ENCODE results near the gene OPCML. TPM values are rescaled to one million over a fixed set of nuclear protein-coding genes. Genes with fewer than 3 reads are reported as not detected.

OPCML gene
- total and polyA plus RNA-seq, 2 donors (not counting 1 experiment from before 2014, with no cell fraction given): not detected

GRCh38 chr11:132669949-132670348 lies 862.4 kb downstream of the OPCML start:
- Histone ChIP-seq H3K4me3 (ENCODE audit: control extremely low read depth in 1 of 5, extremely low read depth in 1 of 5, insufficient read depth in 1 of 5, low read depth in 2 of 5, low read length in 4 of 5) (no peak overlapping the region), H3K4me1 (ENCODE audit: control insufficient read depth in 2 of 2, insufficient read depth in 2 of 2, low read length in 2 of 2) (no peaks in the 10 kb centered on the region), H2AFZ (ENCODE audit: insufficient read depth, low read depth, low read length, poor library complexity, severe bottlenecking) (no peak overlapping the region), H3K9me3 (ENCODE audit: control extremely low read depth in 1 of 3, control insufficient read depth in 2 of 3, insufficient read depth in 1 of 3, low read length in 2 of 3) (no peaks in the 10 kb centered on the region), H3K9ac (ENCODE audit: low read length) (no peak overlapping the region), H3K4me2 (replicated peaks; ENCODE audit: low read depth, low read length, poor library complexity, severe bottlenecking) (no peak overlapping the region), H3K79me2 (ENCODE audit: control insufficient read depth, insufficient read depth, low read length) (no peaks in the 10 kb centered on the region), H4K20me1 (ENCODE audit: control insufficient read depth, insufficient read depth, low read length, poor library complexity, severe bottlenecking) (no peaks in the 10 kb centered on the region), H3K27ac (ENCODE audit: low read length in 2 of 2) (no peak overlapping the region), H3K36me3 (replicated peaks in 1 of 2; ENCODE audit: control extremely low read depth in 1 of 2, control insufficient read depth in 1 of 2, extremely low read depth in 1 of 2, insufficient read depth in 2 of 2, low read length in 1 of 2) (no peaks in the 10 kb centered on the region), H3K27me3 (replicated peaks in 1 of 4; ENCODE audit: control extremely low read depth in 1 of 4, control insufficient read depth in 3 of 4, insufficient read depth in 4 of 4, low read length in 3 of 4) (no peaks in the 10 kb centered on the region)
- ATAC-seq (ENCODE audit: low read depth) (no peak), DNase-seq (no peak)
- WGBS (ENCODE audit: insufficient coverage): 94% methylated on average over 4 of the region's 5 CpGs
- no peak overlapping the region for H3K4me3 Mint-ChIP-seq
- no peak for TF ChIP-seq EZH2 (IDR thresholded peaks at IDR 0.05; ENCODE audit: borderline replicate concordance, insufficient read depth, low read depth, low read length, poor library complexity, severe bottlenecking)
- TF ChIP-seq CTCF (IDR thresholded peaks at IDR 0.05): no peak
- H3K4me1 Mint-ChIP-seq: no peaks in the 10 kb centered on the region
- ChIA-PET POLR2A (no interaction called here), CTCF (interaction anchor here (0.8 kb wide), 1 partner anchor 14 kb away, joined by 3 read pairs; no protein-coding TSS in a partner anchor)
- no peaks in the 10 kb centered on the region for H3K27me3 Mint-ChIP-seq
- no peaks in the 10 kb centered on the region for H3K9me3 Mint-ChIP-seq (ENCODE audit: insufficient read depth)
- no peak overlapping the region for H3K27ac Mint-ChIP-seq
- intact Hi-C loops (cut with micrococcal nuclease): no loop called here

DNA sequence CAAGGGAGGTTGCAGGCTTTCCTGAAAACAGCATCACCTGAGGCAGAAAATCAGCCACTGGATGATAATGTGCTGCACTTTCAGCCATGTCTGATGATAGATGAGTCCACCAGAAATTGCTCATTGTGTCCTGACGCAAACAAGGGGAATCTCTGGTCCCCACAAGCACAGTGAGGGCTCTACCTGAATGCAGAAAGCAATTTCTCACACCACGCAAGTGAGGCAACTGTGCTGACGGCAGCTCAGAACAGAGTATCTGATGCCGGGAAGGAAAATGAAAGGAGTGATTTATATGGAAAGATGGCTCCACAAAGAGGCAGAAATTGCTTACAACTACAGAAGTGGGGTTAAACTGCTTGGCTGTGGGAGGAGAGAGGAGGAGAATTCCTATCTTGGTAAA lies 867.1 kb downstream of the OPCML start:
- no peak overlapping the region for H3K4me3 Mint-ChIP-seq
- ChIA-PET CTCF (no interaction called here), POLR2A (no interaction called here)
- H3K36me3 ChIP-seq (replicated peaks in 1 of 2; ENCODE audit: control extremely low read depth in 1 of 2, control insufficient read depth in 1 of 2, extremely low read depth in 1 of 2, insufficient read depth in 2 of 2, low read length in 1 of 2): no peaks in the 10 kb centered on the region
- H3K4me3 ChIP-seq (ENCODE audit: control extremely low read depth in 1 of 5, extremely low read depth in 1 of 5, insufficient read depth in 1 of 5, low read depth in 2 of 5, low read length in 4 of 5): no peak overlapping the region
- no peaks in the 10 kb centered on the region for H3K9me3 ChIP-seq (ENCODE audit: control extremely low read depth in 1 of 3, control insufficient read depth in 2 of 3, insufficient read depth in 1 of 3, low read length in 2 of 3)
- H3K79me2 ChIP-seq (ENCODE audit: control insufficient read depth, insufficient read depth, low read length): no peaks in the 10 kb centered on the region
- WGBS (ENCODE audit: insufficient coverage): 93% methylated on average over 4 of the region's 4 CpGs
- no peak for DNase-seq
- no peak overlapping the region for H3K27ac Mint-ChIP-seq
- H3K4me1 Mint-ChIP-seq: no peaks in the 10 kb centered on the region
- H3K4me1 ChIP-seq (ENCODE audit: control insufficient read depth in 2 of 2, insufficient read depth in 2 of 2, low read length in 2 of 2): no peaks in the 10 kb centered on the region
- no peaks in the 10 kb centered on the region for H3K9me3 Mint-ChIP-seq (ENCODE audit: insufficient read depth)
- H3K4me2 ChIP-seq (replicated peaks; ENCODE audit: low read depth, low read length, poor library complexity, severe bottlenecking): no peak overlapping the region
- H4K20me1 ChIP-seq (ENCODE audit: control insufficient read depth, insufficient read depth, low read length, poor library complexity, severe bottlenecking): no peaks in the 10 kb centered on the region
- H3K27me3 Mint-ChIP-seq: no peaks in the 10 kb centered on the region
- no peak overlapping the region for H3K9ac ChIP-seq (ENCODE audit: low read length)
- intact Hi-C loops (cut with micrococcal nuclease): no loop called here
- no peak overlapping the region for H2AFZ ChIP-seq (ENCODE audit: insufficient read depth, low read depth, low read length, poor library complexity, severe bottlenecking)
- no peak overlapping the region for H3K27ac ChIP-seq (ENCODE audit: low read length in 2 of 2)
- no peak for TF ChIP-seq EZH2 (IDR thresholded peaks at IDR 0.05; ENCODE audit: borderline replicate concordance, insufficient read depth, low read depth, low read length, poor library complexity, severe bottlenecking)
- no peak for TF ChIP-seq CTCF (IDR thresholded peaks at IDR 0.05)
- no peak for ATAC-seq (ENCODE audit: low read depth)
- no peaks in the 10 kb centered on the region for H3K27me3 ChIP-seq (replicated peaks in 1 of 4; ENCODE audit: control extremely low read depth in 1 of 4, control insufficient read depth in 3 of 4, insufficient read depth in 4 of 4, low read length in 3 of 4)
